Activated CD4-positive, alpha-beta T cell treated with anti-CD3 and anti-CD28 coated beads for 36 hours (primary cell): Measurements from ENCODE around the gene REPS1. TPM values are rescaled to one million over a fixed set of nuclear protein-coding genes. Genes with fewer than 3 reads are reported as not detected.

Experiments
- ATAC-seq: fragments of 200-7000 bp; cut with Tn5 transposase; one replicate; pipeline ENCODE4 v1.10.0; 2021; ENCODE audit warnings: mild to moderate bottlenecking, moderate library complexity
- CTCF ChIA-PET: fragments of 350-600 bp; sonication (Branson Sonifier 250); formaldehyde crosslinking; loops from one replicate; lab custom pipeline; 2021; ENCODE audit warnings: antibody characterized with exemption; lab: Charles Lee
- POLR2A ChIA-PET: fragments of 350-600 bp; sonication (Branson Sonifier 250); formaldehyde crosslinking; loops from one replicate; lab custom pipeline; 2021; ENCODE audit warnings: antibody characterized with exemption, inconsistent platforms; lab: Charles Lee
- DNase-seq: peaks from one replicate; pipeline ENCODE4 v3.0.0-alpha.2; 2020
- H3K27ac Mint-ChIP-seq: one replicate; pipeline ENCODE4 v1.8.0; 2021; ENCODE audit warnings: mixed read lengths
- H3K27me3 Mint-ChIP-seq: one replicate; pipeline ENCODE4 v1.8.0; 2021; ENCODE audit warnings: mixed read lengths
- H3K36me3 Mint-ChIP-seq: one replicate; pipeline ENCODE4 v1.8.0; 2021; ENCODE audit warnings: low read depth, mixed read lengths
- H3K4me1 Mint-ChIP-seq: one replicate; pipeline ENCODE4 v1.8.0; 2021; ENCODE audit warnings: mixed read lengths
- H3K4me3 Mint-ChIP-seq: one replicate; pipeline ENCODE4 v1.8.0; 2021; ENCODE audit warnings: mild to moderate bottlenecking, moderate library complexity, mixed read lengths
- H3K9me3 Mint-ChIP-seq: one replicate; pipeline ENCODE4 v1.8.0; 2021; ENCODE audit warnings: low read depth, mixed read lengths
- intact Hi-C, 2 experiments: fragments of 100-400 bp; cut with DNase I in 1 of 2; cut with micrococcal nuclease in 1 of 2; formaldehyde crosslinking; loops; one replicate each; pipeline versions ENCODE4 v1.14.2 to v1.15.1; 2022 to 2024; cut with DNase I, micrococcal nuclease
- total RNA-seq, 2 experiments: library from RNA; stranded (reverse); gene quantifications; one replicate each; pipeline ENCODE4 v1.2.3, GENCODE V29; 2021

REPS1 gene
- total RNA-seq, 2 experiments from 2014 or later = 60.3 to 90.9 TPM

- ATAC-seq (no peak), DNase-seq (no peak)
- H3K9me3 Mint-ChIP-seq = no peaks in the 10 kb centered on the region
- H3K4me1 Mint-ChIP-seq = peaks cover 7% of the 10 kb centered on the region
- no peak overlapping the region for H3K27ac Mint-ChIP-seq
- ChIA-PET CTCF (interaction anchor here (1.1 to 1.8 kb wide), 2 partner anchors 10 to 58 kb away, joined by 3 to 4 read pairs; no protein-coding TSS in a partner anchor), POLR2A (no interaction called here)
- no peaks in the 10 kb centered on the region for H3K27me3 Mint-ChIP-seq
- H3K4me3 Mint-ChIP-seq = no peak overlapping the region
- H3K36me3 Mint-ChIP-seq = peaks cover 19% of the 10 kb centered on the region
- intact Hi-C loops = no loop called here
Measured at GRCh38 chr6:138931660-138932059, 56.4 kb downstream of the REPS1 start.

GRCh38 chr6:138926579-138926978 is 61.5 kb downstream of the REPS1 start:
- H3K27me3 Mint-ChIP-seq = no peaks in the 10 kb centered on the region
- intact Hi-C loops = no loop called here

GRCh38 chr6:138925806-138926205 is 62.2 kb downstream of the REPS1 start:
- intact Hi-C loops = no loop called here
- DNase-seq = no peak
- Mint-ChIP-seq H3K4me1 (no peaks in the 10 kb centered on the region), H3K9me3 (no peaks in the 10 kb centered on the region), H3K36me3 (peaks cover 17% of the 10 kb centered on the region), H3K4me3 (no peak overlapping the region), H3K27ac (no peak overlapping the region), H3K27me3 (no peaks in the 10 kb centered on the region)
- ChIA-PET POLR2A (no interaction called here), CTCF (interaction anchor here (0.9 kb wide), 1 partner anchor 17 kb away, joined by 4 read pairs; no protein-coding TSS in a partner anchor)
- no peak for ATAC-seq

More at GRCh38 chr6:138926579-138926978, 61.5 kb downstream of the REPS1 start:
- no peak overlapping the region for H3K4me3 Mint-ChIP-seq
- ATAC-seq (no peak), DNase-seq (no peak)
- POLR2A ChIA-PET = no interaction called here
- no peaks in the 10 kb centered on the region for H3K9me3 Mint-ChIP-seq
- CTCF ChIA-PET = no interaction called here
- no peak overlapping the region for H3K27ac Mint-ChIP-seq
- peaks cover 18% of the 10 kb centered on the region for H3K36me3 Mint-ChIP-seq
- peaks cover under 1% of the 10 kb centered on the region for H3K4me1 Mint-ChIP-seq

- peaks cover 26% of the 10 kb centered on the region for H3K36me3 Mint-ChIP-seq
- H3K9me3 Mint-ChIP-seq = no peaks in the 10 kb centered on the region
- CTCF ChIA-PET = no interaction called here
- DNase-seq = no peak
- H3K27me3 Mint-ChIP-seq = no peaks in the 10 kb centered on the region
- H3K4me1 Mint-ChIP-seq = no peaks in the 10 kb centered on the region
- no peak overlapping the region for H3K27ac Mint-ChIP-seq
- intact Hi-C loops = no loop called here
- no peak for ATAC-seq
- H3K4me3 Mint-ChIP-seq = no peak overlapping the region
- POLR2A ChIA-PET = no interaction called here
Measured at GRCh38 chr6:138923561-138923960, 64.5 kb downstream of the REPS1 start.

GRCh38 chr6:138920906-138921305 is 67.1 kb downstream of the REPS1 start:
- POLR2A ChIA-PET = no interaction called here
- DNase-seq = no peak
- Mint-ChIP-seq H3K4me1 (no peaks in the 10 kb centered on the region), H3K27ac (no peak overlapping the region), H3K36me3 (peaks cover 20% of the 10 kb centered on the region), H3K27me3 (no peaks in the 10 kb centered on the region), H3K9me3 (no peaks in the 10 kb centered on the region), H3K4me3 (no peak overlapping the region)
- CTCF ChIA-PET = no interaction called here
- no peak for ATAC-seq
- intact Hi-C loops = no loop called here

GRCh38 chr6:138914701-138915100 is 73.4 kb downstream of the REPS1 start:
- no peak for DNase-seq
- intact Hi-C loops = no loop called here
- ATAC-seq = no peak
- H3K4me1 Mint-ChIP-seq = no peaks in the 10 kb centered on the region
- ChIA-PET POLR2A (no interaction called here), CTCF (no interaction called here)
- no peak overlapping the region for H3K4me3 Mint-ChIP-seq
- no peaks in the 10 kb centered on the region for H3K27me3 Mint-ChIP-seq
- H3K9me3 Mint-ChIP-seq = no peaks in the 10 kb centered on the region
- peaks cover 52% of the 10 kb centered on the region for H3K36me3 Mint-ChIP-seq
- peak overlapping the region; percentile 11 for H3K27ac Mint-ChIP-seq

GRCh38 chr6:138912308-138912707 is 75.7 kb downstream of the REPS1 start:
- Mint-ChIP-seq H3K9me3 (no peaks in the 10 kb centered on the region), H3K27ac (no peak overlapping the region), H3K27me3 (no peaks in the 10 kb centered on the region), H3K4me1 (no peaks in the 10 kb centered on the region), H3K36me3 (peaks cover 57% of the 10 kb centered on the region), H3K4me3 (no peak overlapping the region)
- CTCF ChIA-PET = interaction anchor here (0.6 kb wide), 1 partner anchor 33 kb away, joined by 3 read pairs; no protein-coding TSS in a partner anchor
- no peak for DNase-seq
- ATAC-seq = no peak
- intact Hi-C loops = no loop called here
- POLR2A ChIA-PET = no interaction called here

GRCh38 chr6:138909975-138910374 is 78.1 kb downstream of the REPS1 start:
- DNase-seq (no peak), ATAC-seq (no peak)
- ChIA-PET POLR2A (no interaction called here), CTCF (no interaction called here)
- no peaks in the 10 kb centered on the region for H3K27me3 Mint-ChIP-seq
- H3K36me3 Mint-ChIP-seq = peaks cover 66% of the 10 kb centered on the region
- no peaks in the 10 kb centered on the region for H3K9me3 Mint-ChIP-seq
- H3K4me3 Mint-ChIP-seq = no peak overlapping the region
- no peaks in the 10 kb centered on the region for H3K4me1 Mint-ChIP-seq
- no peak overlapping the region for H3K27ac Mint-ChIP-seq
- intact Hi-C loops = no loop called here

- H3K27ac Mint-ChIP-seq = no peak overlapping the region
- ChIA-PET POLR2A (no interaction called here), CTCF (no interaction called here)
- H3K36me3 Mint-ChIP-seq = peaks cover 64% of the 10 kb centered on the region
- H3K27me3 Mint-ChIP-seq = no peaks in the 10 kb centered on the region
- ATAC-seq (no peak), DNase-seq (no peak)
- no peak overlapping the region for H3K4me3 Mint-ChIP-seq
- no peaks in the 10 kb centered on the region for H3K4me1 Mint-ChIP-seq
- no peaks in the 10 kb centered on the region for H3K9me3 Mint-ChIP-seq
- intact Hi-C loops = no loop called here
Measured at GRCh38 chr6:138909511-138909910, 78.5 kb downstream of the REPS1 start.

- H3K27ac Mint-ChIP-seq = no peak overlapping the region
- no peak overlapping the region for H3K4me3 Mint-ChIP-seq
- H3K9me3 Mint-ChIP-seq = no peaks in the 10 kb centered on the region
- H3K4me1 Mint-ChIP-seq = no peaks in the 10 kb centered on the region
- DNase-seq = no peak
- no peak for ATAC-seq
- ChIA-PET CTCF (no interaction called here), POLR2A (no interaction called here)
- H3K27me3 Mint-ChIP-seq = no peaks in the 10 kb centered on the region
- H3K36me3 Mint-ChIP-seq = peaks cover 52% of the 10 kb centered on the region
- intact Hi-C loops = no loop called here
Measured at GRCh38 chr6:138907167-138907566, 80.9 kb downstream of the REPS1 start.

- Mint-ChIP-seq H3K27ac (no peak overlapping the region), H3K36me3 (peaks cover 35% of the 10 kb centered on the region), H3K27me3 (no peaks in the 10 kb centered on the region), H3K9me3 (no peaks in the 10 kb centered on the region), H3K4me3 (no peak overlapping the region), H3K4me1 (no peaks in the 10 kb centered on the region)
- no peak for DNase-seq
- ChIA-PET POLR2A (no interaction called here), CTCF (no interaction called here)
- no peak for ATAC-seq
- intact Hi-C loops = no loop called here
Measured at GRCh38 chr6:138897031-138897430, 91.0 kb downstream of the REPS1 start.

- no peaks in the 10 kb centered on the region for H3K9me3 Mint-ChIP-seq
- DNase-seq (no peak), ATAC-seq (no peak)
- CTCF ChIA-PET = interaction anchor here (1.1 kb wide), 1 partner anchor 15 kb away, joined by 3 read pairs; no protein-coding TSS in a partner anchor
- intact Hi-C loops = no loop called here
- no peak overlapping the region for H3K27ac Mint-ChIP-seq
- peaks cover 28% of the 10 kb centered on the region for H3K36me3 Mint-ChIP-seq
- peaks cover 2% of the 10 kb centered on the region for H3K4me1 Mint-ChIP-seq
- no peak overlapping the region for H3K4me3 Mint-ChIP-seq
- no peaks in the 10 kb centered on the region for H3K27me3 Mint-ChIP-seq
- POLR2A ChIA-PET = no interaction called here
Measured at GRCh38 chr6:138896104-138896756, 91.8 kb downstream of the REPS1 start.
